ENCODE data around the gene ARRDC3. TPM values are rescaled to one million over a fixed set of nuclear protein-coding genes. Genes with fewer than 3 reads are reported as not detected.

The ARRDC3 gene
- total RNA-seq, 1 experiment from 2014 or later = 2.8 TPM

- Histone ChIP-seq H4K5ac (ENCODE audit: insufficient read length, low read depth, low read length) (no peak overlapping the region), H3K56ac (ENCODE audit: insufficient read length, low read depth, low read length) (no peak overlapping the region), H2AFZ (ENCODE audit: low read length) (no peak overlapping the region), H2BK5ac (ENCODE audit: insufficient read length, low read length) (no peak overlapping the region), H4K91ac (ENCODE audit: insufficient read length, low read depth, low read length) (no peak overlapping the region), H3K27me3 (ENCODE audit: insufficient read depth, low read length) (no peaks in the 10 kb centered on the region), H3K14ac (ENCODE audit: insufficient read depth, low read length) (no peak overlapping the region), H3T11ph (ENCODE audit: low read length) (no peak overlapping the region), H3K23me2 (ENCODE audit: insufficient read length, low read depth, low read length, poor library complexity, severe bottlenecking) (no peaks in the 10 kb centered on the region), H4K8ac (replicated peaks; ENCODE audit: insufficient read length, low read depth, low read length) (no peak overlapping the region), H3K79me1 (ENCODE audit: insufficient read depth, low read depth, low read length, poor library complexity, severe bottlenecking) (no peaks in the 10 kb centered on the region), H3K18ac (ENCODE audit: insufficient read length, low read depth, low read length) (no peak overlapping the region), H3K4ac (ENCODE audit: low read depth, low read length) (no peak overlapping the region), H3K9ac (ENCODE audit: extremely low read depth, insufficient read length, low read length) (no peak overlapping the region), H2AK5ac (ENCODE audit: insufficient read length, low read length) (no peak overlapping the region), H3K4me2 (ENCODE audit: insufficient read depth, insufficient read length, low read length) (no peak overlapping the region), H4K20me1 (ENCODE audit: control insufficient read depth, insufficient read depth, insufficient read length) (no peaks in the 10 kb centered on the region), H3K23ac (ENCODE audit: insufficient read length, low read depth, low read length) (no peak overlapping the region), H3K27ac (ENCODE audit: insufficient read length, low read depth, low read length) (no peak overlapping the region), H3K9me3 (ENCODE audit: control insufficient read depth, low read depth, low read length) (no peaks in the 10 kb centered on the region), H3K79me2 (ENCODE audit: insufficient read depth, low read length) (no peaks in the 10 kb centered on the region), H2BK12ac (ENCODE audit: insufficient read length, low read depth, low read length) (no peak overlapping the region), H3K4me1 (ENCODE audit: insufficient read depth, low read length) (peaks cover 4% of the 10 kb centered on the region; the same call in 1 of the 2 replicates), H2BK15ac (ENCODE audit: low read depth, low read length) (no peak overlapping the region), H2BK20ac (ENCODE audit: low read depth, low read length, poor library complexity, severe bottlenecking) (no peak overlapping the region), H2BK120ac (ENCODE audit: low read depth, low read length, poor library complexity, severe bottlenecking) (no peak overlapping the region)
- DNase-seq = no peak
- TF ChIP-seq CTCF (conservative IDR thresholded peaks at IDR 0.05) = no peak
- H3K27me3 Mint-ChIP-seq (ENCODE audit: low read depth) = no peaks in the 10 kb centered on the region
- H3K4me3 Mint-ChIP-seq = no peak overlapping the region
- no peaks in the 10 kb centered on the region for H3K36me3 Mint-ChIP-seq (ENCODE audit: insufficient read depth in 1 of 3, low read depth in 3 of 3)
- H3K27ac Mint-ChIP-seq = no peak overlapping the region
- WGBS (ENCODE audit: extremely low coverage, insufficient read length, low lambda C conversion rate) = no CpG with 5 or more reads among the region's 3 CpGs
- H3K9me3 Mint-ChIP-seq = no peaks in the 10 kb centered on the region
- H3K4me1 Mint-ChIP-seq = peaks cover 15% of the 10 kb centered on the region in 2 experiments
These were observed 21.3 kb downstream of the ARRDC3 start for GRCh38 chr5:91361790-91362189.

Data from H9 (cell line).